GM12872 (cell line): ENCODE data around the gene FOXE3.

Experiments
- TF ChIP-seq, protein P1 (sequence below): IDR thresholded peaks from 3 replicates; pipeline ENCODE4 v1.5.1; 2011; ENCODE audit warnings: low read depth, mild to moderate bottlenecking, low read length, moderate library complexity; ENCODE audit not compliant: insufficient read depth

The FOXE3 gene

DNA sequence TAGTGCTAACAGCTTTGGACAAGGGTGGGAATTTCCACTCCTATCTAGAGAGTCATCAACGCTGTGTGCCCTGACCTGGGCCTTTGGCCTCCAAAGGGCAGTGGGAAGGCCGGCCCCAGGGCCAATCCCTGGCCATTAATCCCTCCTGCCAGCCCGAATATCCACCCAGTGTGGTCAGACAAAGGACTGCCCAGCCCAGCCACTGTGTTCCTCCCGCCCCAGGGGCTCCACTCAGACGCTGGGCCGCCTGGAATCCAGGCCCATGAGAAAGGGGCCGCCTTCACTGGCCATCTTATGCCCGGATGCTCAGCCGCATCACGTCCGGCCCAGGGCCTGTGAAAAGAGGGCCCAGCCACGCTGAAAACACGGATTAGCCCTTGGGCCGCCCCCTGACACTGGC is 3.6 kb upstream of the FOXE3 start:
- TF ChIP-seq, protein P1, sequence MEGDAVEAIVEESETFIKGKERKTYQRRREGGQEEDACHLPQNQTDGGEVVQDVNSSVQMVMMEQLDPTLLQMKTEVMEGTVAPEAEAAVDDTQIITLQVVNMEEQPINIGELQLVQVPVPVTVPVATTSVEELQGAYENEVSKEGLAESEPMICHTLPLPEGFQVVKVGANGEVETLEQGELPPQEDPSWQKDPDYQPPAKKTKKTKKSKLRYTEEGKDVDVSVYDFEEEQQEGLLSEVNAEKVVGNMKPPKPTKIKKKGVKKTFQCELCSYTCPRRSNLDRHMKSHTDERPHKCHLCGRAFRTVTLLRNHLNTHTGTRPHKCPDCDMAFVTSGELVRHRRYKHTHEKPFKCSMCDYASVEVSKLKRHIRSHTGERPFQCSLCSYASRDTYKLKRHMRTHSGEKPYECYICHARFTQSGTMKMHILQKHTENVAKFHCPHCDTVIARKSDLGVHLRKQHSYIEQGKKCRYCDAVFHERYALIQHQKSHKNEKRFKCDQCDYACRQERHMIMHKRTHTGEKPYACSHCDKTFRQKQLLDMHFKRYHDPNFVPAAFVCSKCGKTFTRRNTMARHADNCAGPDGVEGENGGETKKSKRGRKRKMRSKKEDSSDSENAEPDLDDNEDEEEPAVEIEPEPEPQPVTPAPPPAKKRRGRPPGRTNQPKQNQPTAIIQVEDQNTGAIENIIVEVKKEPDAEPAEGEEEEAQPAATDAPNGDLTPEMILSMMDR, result no peak

DNA sequence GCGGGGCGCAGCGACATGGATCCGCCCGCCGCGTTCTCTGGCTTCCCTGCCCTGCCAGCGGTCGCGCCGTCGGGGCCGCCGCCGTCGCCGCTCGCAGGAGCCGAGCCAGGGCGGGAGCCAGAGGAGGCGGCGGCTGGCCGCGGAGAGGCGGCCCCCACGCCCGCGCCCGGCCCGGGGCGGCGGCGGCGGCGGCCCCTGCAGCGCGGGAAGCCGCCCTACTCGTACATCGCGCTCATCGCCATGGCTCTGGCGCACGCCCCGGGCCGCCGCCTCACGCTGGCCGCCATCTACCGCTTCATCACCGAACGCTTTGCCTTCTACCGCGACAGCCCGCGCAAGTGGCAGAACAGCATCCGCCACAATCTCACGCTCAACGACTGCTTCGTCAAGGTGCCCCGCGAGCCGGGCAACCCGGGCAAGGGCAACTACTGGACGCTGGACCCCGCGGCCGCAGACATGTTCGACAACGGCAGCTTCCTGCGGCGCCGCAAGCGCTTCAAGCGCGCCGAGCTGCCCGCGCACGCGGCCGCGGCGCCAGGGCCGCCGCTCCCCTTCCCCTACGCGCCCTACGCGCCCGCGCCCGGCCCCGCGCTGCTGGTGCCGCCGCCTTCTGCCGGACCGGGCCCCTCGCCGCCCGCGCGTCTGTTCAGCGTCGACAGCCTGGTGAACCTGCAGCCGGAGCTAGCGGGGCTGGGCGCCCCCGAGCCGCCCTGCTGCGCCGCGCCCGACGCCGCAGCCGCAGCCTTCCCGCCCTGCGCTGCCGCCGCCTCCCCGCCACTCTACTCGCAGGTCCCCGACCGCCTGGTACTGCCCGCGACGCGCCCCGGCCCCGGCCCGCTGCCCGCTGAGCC is 459 bp downstream of the FOXE3 start:
- TF ChIP-seq, protein P1, result no peak

DNA sequence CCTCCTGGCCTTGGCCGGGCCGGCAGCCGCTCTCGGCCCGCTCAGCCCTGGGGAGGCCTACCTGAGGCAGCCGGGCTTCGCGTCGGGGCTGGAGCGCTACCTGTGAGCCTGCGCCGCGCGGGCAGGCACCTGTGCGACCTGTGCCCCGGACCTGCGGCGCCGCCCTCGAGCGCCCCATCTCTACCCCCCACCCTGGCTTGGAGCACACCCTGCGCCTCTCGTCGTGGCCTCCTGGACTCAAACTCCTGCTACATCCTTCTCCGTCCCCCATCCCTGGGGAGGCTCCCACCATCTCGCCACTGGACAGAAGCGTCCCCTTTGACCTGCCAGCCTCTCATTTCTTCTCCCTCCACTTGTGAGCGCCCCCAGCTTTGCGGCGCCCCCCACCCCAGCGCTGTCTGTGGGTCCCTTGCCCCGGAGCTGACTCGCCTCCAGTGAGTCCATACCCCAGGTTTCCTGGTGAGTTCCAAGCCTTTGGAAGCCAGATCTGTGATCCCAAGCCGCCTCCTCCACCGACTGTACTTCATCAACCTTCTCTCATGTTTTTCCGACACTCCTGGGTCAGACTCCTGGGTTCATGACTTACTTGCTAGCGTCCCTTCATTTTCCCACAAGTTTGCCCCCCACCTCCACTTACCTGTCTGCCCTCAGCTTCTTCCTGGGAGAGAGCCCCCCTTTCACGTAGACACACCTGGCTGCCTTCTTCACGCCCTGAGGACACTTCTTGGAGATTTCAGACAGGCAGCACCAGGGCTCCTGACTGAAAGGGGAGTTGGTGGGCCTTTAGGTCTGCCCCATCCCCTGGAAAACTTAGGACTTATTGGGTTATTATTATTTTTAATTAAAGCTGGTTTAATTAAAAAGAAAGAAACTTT is 1.3 kb downstream of the FOXE3 start:
- TF ChIP-seq, protein P1, result no peak

DNA sequence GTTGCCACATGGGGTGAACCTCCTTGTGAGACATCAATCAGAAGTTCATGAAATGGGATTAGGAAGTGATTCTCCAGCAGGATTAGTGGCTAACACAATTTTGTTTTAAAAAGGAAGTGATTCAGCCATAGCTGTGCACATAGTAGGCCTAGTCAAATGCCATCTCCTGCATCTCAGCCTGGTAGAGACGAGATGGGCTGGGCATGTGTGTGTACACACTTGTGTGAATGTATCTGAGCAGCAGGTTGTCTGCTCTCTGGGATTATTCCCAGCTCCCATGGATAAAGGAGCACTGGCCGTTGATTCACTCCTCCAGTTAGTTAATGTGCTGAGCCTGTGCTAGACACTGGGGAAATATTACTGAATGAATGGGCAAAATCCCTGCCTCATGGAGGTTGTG is 2.0 kb downstream of the FOXE3 start:
- TF ChIP-seq, protein P1, result no peak

DNA sequence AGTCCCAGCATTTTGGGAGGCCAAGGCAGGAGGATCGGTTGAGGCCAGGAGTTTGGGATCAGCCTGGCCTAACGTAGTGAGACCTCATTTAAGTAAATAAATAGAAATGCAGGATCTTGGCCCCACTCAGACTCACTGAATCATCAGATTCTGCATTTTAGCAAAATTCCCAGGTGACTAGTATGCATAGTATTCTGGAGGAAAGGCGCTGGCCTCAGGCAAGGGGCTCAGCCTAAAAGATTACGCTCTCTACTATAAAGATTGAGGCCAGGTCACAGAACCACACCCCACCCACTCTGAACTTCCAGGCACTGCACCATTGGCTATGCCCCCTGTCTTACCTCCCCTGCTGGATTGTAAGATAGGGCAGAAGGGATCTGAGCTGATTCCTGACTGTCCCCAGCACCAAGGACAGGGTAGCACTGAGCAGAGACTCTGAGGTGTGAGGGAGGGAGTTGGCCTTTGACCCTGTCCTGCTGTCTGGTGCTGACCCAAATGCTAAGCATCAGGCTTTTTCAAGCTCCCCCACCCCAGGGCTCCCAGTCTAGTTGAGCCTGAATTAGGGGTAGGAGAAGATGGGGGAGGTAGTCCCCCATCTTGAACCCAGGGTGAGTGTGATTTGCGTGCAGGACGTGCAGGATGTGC is 2.7 kb downstream of the FOXE3 start:
- TF ChIP-seq, protein P1, result no peak

DNA sequence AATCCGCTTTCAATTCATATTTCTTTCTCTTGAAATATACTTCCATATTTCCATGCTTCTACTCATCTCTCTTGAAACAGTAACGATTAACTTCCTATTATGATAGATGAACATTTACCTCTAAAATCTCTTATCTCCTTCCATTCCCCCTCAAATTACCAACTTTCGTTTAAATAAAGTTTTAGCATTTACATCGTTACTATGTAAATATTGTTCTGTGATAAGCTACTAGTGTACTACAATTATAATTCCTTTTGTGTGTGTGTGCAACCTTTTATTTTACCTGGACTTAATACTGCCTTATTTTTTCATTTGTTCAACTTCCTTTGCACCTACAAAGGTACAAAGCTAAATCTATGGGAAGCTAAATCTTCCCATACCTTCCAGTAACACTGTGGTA is 4.5 kb downstream of the FOXE3 start:
- TF ChIP-seq, protein P1, result no peak

DNA sequence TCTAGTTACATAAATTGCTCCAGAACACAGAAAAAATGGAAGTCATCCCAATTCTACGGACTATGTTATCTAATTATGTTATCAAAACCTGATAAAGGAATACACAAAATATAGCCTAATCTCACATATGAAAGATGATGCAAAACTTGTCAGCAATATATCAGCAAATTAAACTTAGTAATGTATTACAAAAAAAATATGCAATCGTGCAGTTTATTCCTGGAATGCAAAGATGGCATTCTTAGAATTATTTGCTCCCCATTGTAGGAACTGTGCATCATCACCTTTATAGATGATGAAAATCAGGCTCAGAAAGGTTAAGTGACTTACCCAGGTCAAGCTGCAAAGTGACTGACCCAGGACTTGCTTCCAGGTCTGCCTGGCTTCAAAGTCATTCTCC is 7.8 kb downstream of the FOXE3 start:
- TF ChIP-seq, protein P1, result no peak
